ENCODE results near the gene CPEB4. TPM values are rescaled to one million over a fixed set of nuclear protein-coding genes. Genes with fewer than 3 reads are reported as not detected.
A peak's percentile ranks its signal among the peaks of the same experiment; 100 is the strongest.

CPEB4 gene
- total and polyA plus RNA-seq, 7 donors = 30.4 to 262 (median 95.0) TPM

- DNase-seq (peak; percentile 79 to 88), ATAC-seq (peak; percentile 73 to 85 (median 82))
- peak overlapping the region; percentile 55 for H3K4me3 ChIP-seq
- intact Hi-C loops (cut with DNase I) = loop anchor here (1.0 to 10.0 kb wide), 8 partner anchors 84 to 354 kb away; partner anchors contain the start of gene CPEB4 (in 1 of the 2)
- WGBS, 3 donors = 1 to 3% (median 3%) methylated on average over 30 of the region's 30 CpGs
- peaks cover 5% of the 10 kb centered on the region for H3K4me1 ChIP-seq
- no peaks in the 10 kb centered on the region for H3K9me3 ChIP-seq
- TF ChIP-seq CTCF (IDR thresholded peaks at IDR 0.05) = peak; percentile 93
- no peaks in the 10 kb centered on the region for H3K36me3 ChIP-seq (ENCODE audit: insufficient read depth in 1 of 2, low read depth in 1 of 2)
- no peaks in the 10 kb centered on the region for H3K27me3 ChIP-seq (ENCODE audit: insufficient read depth in 3 of 3, low read length in 2 of 3)
- peak overlapping the region; percentile 68 for H3K27ac ChIP-seq
These were observed 84.9 kb downstream of the CPEB4 start for GRCh38 chr5:173972925-173973615.

- peak overlapping the region; percentile 55 for H3K4me3 ChIP-seq
- no peaks in the 10 kb centered on the region for H3K27me3 ChIP-seq (ENCODE audit: insufficient read depth in 3 of 3, low read length in 2 of 3)
- TF ChIP-seq CTCF (IDR thresholded peaks at IDR 0.05) = no peak
- ATAC-seq (peak; percentile 40 to 60 (median 48)), DNase-seq (no peak)
- H3K36me3 ChIP-seq (ENCODE audit: insufficient read depth in 1 of 2, low read depth in 1 of 2) = no peaks in the 10 kb centered on the region
- 11 to 23% (median 17%) methylated on average over 13 of the region's 13 CpGs for WGBS, 3 donors
- H3K4me1 ChIP-seq = peaks cover 5% of the 10 kb centered on the region
- H3K9me3 ChIP-seq = no peaks in the 10 kb centered on the region
- intact Hi-C loops (cut with DNase I) = loop anchor here (1.0 to 10.0 kb wide), 8 partner anchors 85 to 355 kb away; partner anchors contain the start of gene CPEB4 (in 1 of the 2)
- H3K27ac ChIP-seq = peak overlapping the region; percentile 54
These were observed 85.4 kb downstream of the CPEB4 start for GRCh38 chr5:173973616-173973969.

- Histone ChIP-seq H3K36me3 (ENCODE audit: insufficient read depth in 1 of 2, low read depth in 1 of 2) (no peaks in the 10 kb centered on the region), H3K4me1 (no peaks in the 10 kb centered on the region), H3K27ac (no peak overlapping the region), H3K27me3 (ENCODE audit: insufficient read depth in 3 of 3, low read length in 2 of 3) (no peaks in the 10 kb centered on the region), H3K9me3 (no peaks in the 10 kb centered on the region), H3K4me3 (no peak overlapping the region)
- no peak for TF ChIP-seq CTCF (IDR thresholded peaks at IDR 0.05)
- peak in 2 of 4 donors; percentile 19 to 25 for ATAC-seq
- intact Hi-C loops (cut with DNase I) = loop anchor here (5.0 to 10.0 kb wide), 5 partner anchors 137 to 340 kb away; no protein-coding TSS in a partner anchor
- 72 to 82% (median 73%) methylated on average over 5 of the region's 5 CpGs for WGBS, 3 donors
- no peak for DNase-seq
These were observed 86.6 kb downstream of the CPEB4 start for GRCh38 chr5:173974688-173975239.

- 67 to 80% (median 72%) methylated on average over 5 of the region's 5 CpGs for WGBS, 3 donors
- Histone ChIP-seq H3K9me3 (no peaks in the 10 kb centered on the region), H3K4me1 (no peaks in the 10 kb centered on the region), H3K4me3 (no peak overlapping the region), H3K27me3 (ENCODE audit: insufficient read depth in 3 of 3, low read length in 2 of 3) (peaks cover 0 to 2% (median 0%) of the 10 kb centered on the region in 3 donors), H3K36me3 (ENCODE audit: insufficient read depth in 1 of 2, low read depth in 1 of 2) (no peaks in the 10 kb centered on the region), H3K27ac (no peak overlapping the region)
- no peak for TF ChIP-seq CTCF (IDR thresholded peaks at IDR 0.05)
- DNase-seq = no peak
- intact Hi-C loops (cut with DNase I) = loop anchor here (5.0 to 10.0 kb wide), 2 partner anchors 686 to 689 kb away; no protein-coding TSS in a partner anchor
- ATAC-seq = no peak
These were observed 93.1 kb downstream of the CPEB4 start for GRCh38 chr5:173981185-173981761.

All from psoas muscle (tissue), 8 donors.